IMR-90 (cell line): ENCODE data around the gene B4GALNT3. TPM values are rescaled to one million over a fixed set of nuclear protein-coding genes. Genes with fewer than 3 reads are reported as not detected.

ENCODE experiments used
- ATAC-seq: fragments of 200-7000 bp; cut with Tn5 transposase; 2 replicates; pipeline ENCODE4 v1.9.1; 2020; ENCODE audit warnings: low read depth, mild to moderate bottlenecking, moderate library complexity
- BruUV-seq: library from RNA; stranded (reverse); fragments of 400-500 nt; replicated peaks from 2 replicates; lab custom pipeline; 2021; lab: Mats Ljungman, UMichigan
- CTCF ChIA-PET: fragments of 300-600 bp; formaldehyde crosslinking; extraction: SDS; loops from one replicate; lab custom pipeline; 2021; ENCODE audit warnings: antibody characterized with exemption; lab: Yijun Ruan, JAX
- POLR2A ChIA-PET: fragments of 300-600 bp; sonication (Branson Sonifier 250); formaldehyde crosslinking; loops from one replicate; lab custom pipeline; 2022; ENCODE audit warnings: antibody characterized with exemption; ENCODE audit not compliant: unreplicated experiment; lab: Charles Lee
- DNase-seq: peaks from one replicate; pipeline ENCODE4 v3.0.0; 2013
- H2AFZ ChIP-seq: replicated peaks from 2 replicates; pipeline ENCODE3; 2013; ENCODE audit warnings: low read length, mild to moderate bottlenecking; ENCODE audit not compliant: poor library complexity
- H2AK5ac ChIP-seq: 2 replicates; pipeline ENCODE4 v1.6.1; 2013; ENCODE audit warnings: low read depth, low read length, inconsistent platforms
- H2AK9ac ChIP-seq: replicated peaks from 2 replicates; pipeline ENCODE3; 2013; ENCODE audit warnings: mild to moderate bottlenecking, low read depth, low read length, moderate library complexity; ENCODE audit not compliant: poor library complexity
- H2BK120ac ChIP-seq: 2 replicates; pipeline ENCODE4 v1.6.1; 2013; ENCODE audit warnings: low read depth, low read length, inconsistent platforms
- H2BK15ac ChIP-seq: 3 replicates; pipeline ENCODE4 v1.6.1; 2013; ENCODE audit warnings: low read depth, low read length, inconsistent platforms
- H2BK20ac ChIP-seq: 2 replicates; pipeline ENCODE4 v1.6.1; 2013; ENCODE audit warnings: low read depth, mild to moderate bottlenecking, inconsistent platforms, low read length, moderate library complexity
- H2BK5ac ChIP-seq: 2 replicates; pipeline ENCODE4 v1.6.1; 2013; ENCODE audit warnings: mild to moderate bottlenecking, low read depth, low read length, inconsistent platforms; ENCODE audit not compliant: poor library complexity, severe bottlenecking
- H3K14ac ChIP-seq: replicated peaks from 2 replicates; pipeline ENCODE4 v1.6.1; 2013; ENCODE audit warnings: low read depth, low read length, inconsistent platforms
- H3K18ac ChIP-seq: 2 replicates; pipeline ENCODE4 v1.6.1; 2013; ENCODE audit warnings: low read depth, low read length, control low read depth
- H3K23ac ChIP-seq: 2 replicates; pipeline ENCODE4 v1.6.1; 2013; ENCODE audit warnings: low read depth, low read length, inconsistent platforms
- H3K27ac ChIP-seq: 2 replicates; pipeline ENCODE4 v1.5.1; 2013; ENCODE audit warnings: mild to moderate bottlenecking, control low read depth, low read length; ENCODE audit not compliant: insufficient read depth
- H3K27me3 ChIP-seq: 2 replicates; pipeline ENCODE4 v1.6.1; 2013; ENCODE audit warnings: low read length; ENCODE audit not compliant: control insufficient read depth, insufficient read depth
- H3K36me3 ChIP-seq: 2 replicates; pipeline ENCODE4 v1.6.1; 2013; ENCODE audit warnings: low read length, mixed read lengths; ENCODE audit not compliant: control insufficient read depth, insufficient read depth
- H3K4ac ChIP-seq: 2 replicates; pipeline ENCODE4 v1.6.1; 2013; ENCODE audit warnings: low read depth, low read length, inconsistent platforms
- H3K4me1 ChIP-seq: 2 replicates; pipeline ENCODE4 v1.6.1; 2013; ENCODE audit warnings: low read length, mixed read lengths; ENCODE audit not compliant: control insufficient read depth, insufficient read depth
- H3K4me2 ChIP-seq: 2 replicates; pipeline ENCODE4 v1.6.1; 2013; ENCODE audit warnings: low read depth, mild to moderate bottlenecking, control low read depth, low read length, moderate library complexity
- H3K4me3 ChIP-seq: 2 replicates; pipeline ENCODE4 v1.5.1; 2013; ENCODE audit warnings: low read depth, mild to moderate bottlenecking, control low read depth, low read length, moderate library complexity; ENCODE audit not compliant: insufficient read depth
- H3K56ac ChIP-seq: 2 replicates; pipeline ENCODE4 v1.6.1; 2013; ENCODE audit warnings: low read length, inconsistent platforms; ENCODE audit not compliant: insufficient read depth; ENCODE audit errors: extremely low read depth
- H3K79me1 ChIP-seq, 2 experiments: 2 replicates each; pipeline ENCODE4 v1.6.1; 2013; ENCODE audit warnings: low read length in 2 of 2, inconsistent platforms in 1 of 2, low read depth in 1 of 2
- H3K9ac ChIP-seq: 2 replicates; pipeline ENCODE4 v1.6.1; 2013; ENCODE audit warnings: low read depth, low read length, control low read depth
- H3K9me1 ChIP-seq: 2 replicates; pipeline ENCODE4 v1.6.1; 2013; ENCODE audit warnings: low read length, inconsistent platforms; ENCODE audit not compliant: insufficient read depth
- H3K9me3 ChIP-seq: 2 replicates; pipeline ENCODE4 v1.6.1; 2013; ENCODE audit warnings: low read length; ENCODE audit not compliant: control insufficient read depth, insufficient read depth
- H4K20me1 ChIP-seq: 2 replicates; pipeline ENCODE4 v1.6.1; 2013; ENCODE audit warnings: low read length, inconsistent platforms; ENCODE audit not compliant: insufficient read depth
- H4K5ac ChIP-seq: 2 replicates; pipeline ENCODE4 v1.6.1; 2013; ENCODE audit warnings: mild to moderate bottlenecking, low read depth, low read length, control low read depth
- H4K8ac ChIP-seq, 2 experiments: 2 replicates each; pipeline ENCODE4 v1.6.1; 2013; ENCODE audit warnings: low read depth in 2 of 2, low read length in 2 of 2, control low read depth in 1 of 2, inconsistent platforms in 1 of 2
- H4K91ac ChIP-seq: 2 replicates; pipeline ENCODE4 v1.6.1; 2013; ENCODE audit warnings: low read depth, low read length, inconsistent platforms; ENCODE audit not compliant: insufficient read depth
- CEBPB ChIP-seq: IDR thresholded peaks from 2 replicates; pipeline ENCODE4 v1.6.1; 2012; ENCODE audit warnings: low read depth, low read length, improper control_type of control experiment
- CTCF ChIP-seq: conservative IDR thresholded peaks from 2 replicates; pipeline ENCODE4 v1.5.1; 2012; ENCODE audit warnings: mild to moderate bottlenecking, low read depth, low read length, improper control_type of control experiment
- ELK1 ChIP-seq: fragments of 150-350 bp; IDR thresholded peaks from 2 replicates; pipeline ENCODE4 v1.6.1; 2016; ENCODE audit warnings: low read depth, mild to moderate bottlenecking, low read length, moderate library complexity, borderline replicate concordance
- MAFK ChIP-seq: IDR thresholded peaks from 2 replicates; pipeline ENCODE4 v1.6.1; 2012; ENCODE audit warnings: low read depth, low read length, improper control_type of control experiment
- MAZ ChIP-seq: IDR thresholded peaks from 2 replicates; pipeline ENCODE4 v1.6.1; 2012; ENCODE audit warnings: low read depth, mild to moderate bottlenecking, low read length, improper control_type of control experiment, moderate library complexity, borderline replicate concordance
- NFE2L2 ChIP-seq: fragments of 150-350 bp; IDR thresholded peaks from 2 replicates; pipeline ENCODE4 v1.6.1; 2016; ENCODE audit warnings: low read depth, mild to moderate bottlenecking, low read length
- POLR2A ChIP-seq: IDR thresholded peaks from 2 replicates; pipeline ENCODE4 v1.6.1; 2012; ENCODE audit warnings: mild to moderate bottlenecking, low read depth, low read length
- RCOR1 ChIP-seq: IDR thresholded peaks from 2 replicates; pipeline ENCODE4 v1.6.1; 2012; ENCODE audit warnings: mild to moderate bottlenecking, low read length, improper control_type of control experiment; ENCODE audit not compliant: insufficient replicate concordance
- SMC3 ChIP-seq: fragments of 150-350 bp; IDR thresholded peaks from 2 replicates; pipeline ENCODE4 v1.6.1; 2016; ENCODE audit warnings: low read depth, mild to moderate bottlenecking, antibody characterized with exemption, low read length, moderate library complexity
- USF2 ChIP-seq: fragments of 150-350 bp; IDR thresholded peaks from 2 replicates; pipeline ENCODE4 v1.6.1; 2017; ENCODE audit warnings: mild to moderate bottlenecking, antibody characterized with exemption, low read length, low read depth
- WGBS, 2 experiments: methylation state at CpG; one replicate each; pipeline versions ENCODE4 v1.1.5 to v1.1.7; 2013; ENCODE audit warnings: missing lambda C conversion rate in 2 of 2; ENCODE audit not compliant: insufficient read length in 1 of 2; ENCODE audit errors: extremely low coverage in 2 of 2; 5-methylcytosine and 5-hydroxymethylcytosine counted together
- dilution Hi-C: fragments of 300-500 bp; cut with HindIII; formaldehyde crosslinking; loops from one replicate; pipeline ENCODE4 v1.14.3; 2018; ENCODE audit warnings: low sequenced_read_pairs; ENCODE audit not compliant: unreplicated experiment
- in situ Hi-C: fragments of 300-500 bp; cut with MboI; formaldehyde crosslinking; loops from 3 replicates; pipeline ENCODE4 v1.14.3; 2019; ENCODE audit warnings: low sequenced_read_pairs, inconsistent platforms, mixed read lengths
- intact Hi-C: fragments of 100-400 bp; cut with micrococcal nuclease; formaldehyde crosslinking; loops from 2 replicates; pipeline ENCODE4 v1.10.0; 2022
- polyA plus RNA-seq, 3 experiments: library from polyadenylated mRNA; depleted of rRNA; stranded (reverse); fragments of >200 nt; gene quantifications; 2 replicates each; pipeline ENCODE4 v1.2.3, GENCODE V29; 2012; ENCODE audit warnings: low replicate concordance in 1 of 3
- total RNA-seq: library from RNA; depleted of rRNA; stranded (reverse); fragments of >200 nt; gene quantifications from 2 replicates; pipeline ENCODE4 v1.2.3, GENCODE V29; 2012

B4GALNT3 gene
- total and polyA plus RNA-seq, 2 of the 4 experiments (the other 2 are of a cell fraction) = not detected

GRCh38 chr12:503111-503761 lies 43.5 kb downstream of the B4GALNT3 start:
- no peaks in the 10 kb centered on the region for H3K79me1 ChIP-seq
- CTCF ChIA-PET = no interaction called here
- POLR2A ChIA-PET = interaction anchor here (0.7 kb wide), 1 partner anchor 251 kb away, joined by 8 read pairs; no protein-coding TSS in a partner anchor
- no peak overlapping the region for H2BK120ac ChIP-seq
- in situ Hi-C loops = no loop called here
- no peak overlapping the region for H2BK5ac ChIP-seq
- no peak overlapping the region for H4K5ac ChIP-seq
- dilution Hi-C loops = no loop called here
- H3K56ac ChIP-seq = no peak overlapping the region
- no peaks in the 10 kb centered on the region for H3K9me1 ChIP-seq
- H3K4me2 ChIP-seq = no peak overlapping the region
- H3K4ac ChIP-seq = no peak overlapping the region
- no peaks in the 10 kb centered on the region for H3K4me1 ChIP-seq
- no peak overlapping the region for H2BK20ac ChIP-seq
- BruUV-seq = no TSS peak
- intact Hi-C loops = no loop called here
- no peak overlapping the region for H3K23ac ChIP-seq
- no peak overlapping the region for H4K8ac ChIP-seq
- no peak overlapping the region for H3K9ac ChIP-seq
- DNase-seq (no peak), ATAC-seq (no peak)
- 40% methylated on average over 4 of the region's 7 CpGs; no CpG with 5 or more reads in 1 of the 2 experiments for WGBS, 2 experiments
- no peak overlapping the region for H3K14ac ChIP-seq
- TF ChIP-seq MAZ = no peak
- TF ChIP-seq CTCF = no peak
- TF ChIP-seq CEBPB = no peak
- TF ChIP-seq POLR2A = no peak
- no peak for TF ChIP-seq SMC3
- TF ChIP-seq MAFK = no peak
- no peak for TF ChIP-seq RCOR1
- TF ChIP-seq NFE2L2 = no peak
- no peak for TF ChIP-seq USF2
- TF ChIP-seq ELK1 = no peak
- peaks cover 3% of the 10 kb centered on the region; the same call in 1 of the 2 replicates for H3K9me3 ChIP-seq
- H4K20me1 ChIP-seq = no peaks in the 10 kb centered on the region
- no peak overlapping the region for H2BK15ac ChIP-seq
- peaks cover 69% of the 10 kb centered on the region for H3K27me3 ChIP-seq
- H4K91ac ChIP-seq = no peak overlapping the region
- no peak overlapping the region for H3K18ac ChIP-seq
- H3K36me3 ChIP-seq = no peaks in the 10 kb centered on the region
- no peak overlapping the region for H2AFZ ChIP-seq
- no peak overlapping the region for H2AK9ac ChIP-seq
- no peak overlapping the region for H2AK5ac ChIP-seq
- no peak overlapping the region for H3K4me3 ChIP-seq
- no peak overlapping the region for H3K27ac ChIP-seq
